RWPE2 (cell line): ENCODE results near the gene PLCL2.
"Not testable (repeated sequence)": the region's sequence is repeated elsewhere in the genome, so short reads cannot be mapped to it uniquely, and the experiment has no call there.

ENCODE experiments used
- ATAC-seq: fragments of 200-7000 bp; cut with Tn5 transposase; 3 replicates; pipeline ENCODE4 v1.9.1; 2021; ENCODE audit warnings: low read depth
- DNase-seq: peaks from one replicate; pipeline ENCODE4 v3.0.0-alpha.2; 2020; ENCODE audit warnings: low spot score
- H3K27ac ChIP-seq: fragments of 450-650 bp; 2 replicates; pipeline ENCODE4 v1.5.1; 2017; ENCODE audit warnings: mild to moderate bottlenecking; ENCODE audit not compliant: poor library complexity, severe bottlenecking
- H3K27me3 ChIP-seq: fragments of 250-450 bp; sonication (Bioruptor Pico); 2 replicates; pipeline ENCODE4 v1.5.1; 2021; ENCODE audit warnings: mild to moderate bottlenecking, moderate library complexity; ENCODE audit not compliant: insufficient read depth, poor library complexity, severe bottlenecking
- H3K36me3 ChIP-seq: fragments of 250-450 bp; sonication (Bioruptor Pico); 2 replicates; pipeline ENCODE4 v1.5.1; 2020; ENCODE audit warnings: low read depth, mild to moderate bottlenecking, moderate library complexity
- H3K4me1 ChIP-seq: fragments of 250-450 bp; sonication (Bioruptor Pico); 2 replicates; pipeline ENCODE4 v1.5.1; 2021; ENCODE audit warnings: mild to moderate bottlenecking, moderate library complexity; ENCODE audit not compliant: insufficient read depth, poor library complexity, severe bottlenecking
- H3K4me3 ChIP-seq: fragments of 250-450 bp; sonication (Bioruptor Pico); 2 replicates; pipeline ENCODE4 v1.5.1; 2021; ENCODE audit warnings: mild to moderate bottlenecking, moderate library complexity; ENCODE audit not compliant: severe bottlenecking
- H3K9me3 ChIP-seq: fragments of 250-450 bp; sonication (Bioruptor Pico); 2 replicates; pipeline ENCODE4 v1.5.1; 2021; ENCODE audit warnings: mild to moderate bottlenecking, moderate library complexity; ENCODE audit not compliant: severe bottlenecking
- TF ChIP-seq, protein P1 (sequence below): fragments of 450-650 bp; IDR thresholded peaks from one replicate; pipeline ENCODE4 v1.5.1; 2017; ENCODE audit warnings: mild to moderate bottlenecking, moderate library complexity; ENCODE audit not compliant: poor library complexity, severe bottlenecking

Gene PLCL2

DNA sequence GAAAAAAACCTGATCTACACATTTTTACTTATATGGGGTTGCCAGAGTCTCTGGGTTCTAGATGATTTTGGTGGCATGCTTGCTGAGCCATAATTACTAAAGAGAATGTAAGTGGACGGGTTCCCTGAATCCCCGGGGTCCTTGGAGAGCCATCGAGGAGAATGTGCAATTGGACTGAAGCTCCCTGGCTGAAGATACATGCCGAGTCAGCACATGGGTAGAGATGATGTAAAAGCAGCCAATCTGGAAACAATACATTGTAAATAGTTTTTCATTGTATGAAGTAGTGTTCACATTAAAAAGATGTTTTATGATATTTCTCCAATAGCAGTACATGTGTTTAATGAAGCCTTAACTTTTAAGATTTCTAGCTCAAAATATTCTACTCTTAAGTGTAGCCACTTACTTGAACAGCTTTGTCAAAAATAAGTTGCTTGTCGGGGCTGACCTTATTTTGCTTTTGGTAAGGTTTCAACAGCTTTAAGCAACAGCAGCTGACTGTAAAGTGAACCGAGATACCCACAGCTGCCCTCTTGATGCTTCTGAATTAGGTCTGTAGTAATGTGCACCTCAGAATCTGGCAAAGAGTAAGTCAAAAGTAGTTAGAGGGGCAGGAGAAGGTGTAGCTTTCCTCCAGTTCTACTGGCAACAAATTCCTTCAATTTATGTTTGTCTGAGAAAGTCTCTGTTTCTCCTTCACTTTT lies 205.7 kb downstream of the PLCL2 start:
- no peak overlapping the region for H3K27ac ChIP-seq
- H3K27me3 ChIP-seq = no peaks in the 10 kb centered on the region
- no peaks in the 10 kb centered on the region for H3K36me3 ChIP-seq
- DNase-seq (no peak), ATAC-seq (no peak)
- TF ChIP-seq, protein P1, sequence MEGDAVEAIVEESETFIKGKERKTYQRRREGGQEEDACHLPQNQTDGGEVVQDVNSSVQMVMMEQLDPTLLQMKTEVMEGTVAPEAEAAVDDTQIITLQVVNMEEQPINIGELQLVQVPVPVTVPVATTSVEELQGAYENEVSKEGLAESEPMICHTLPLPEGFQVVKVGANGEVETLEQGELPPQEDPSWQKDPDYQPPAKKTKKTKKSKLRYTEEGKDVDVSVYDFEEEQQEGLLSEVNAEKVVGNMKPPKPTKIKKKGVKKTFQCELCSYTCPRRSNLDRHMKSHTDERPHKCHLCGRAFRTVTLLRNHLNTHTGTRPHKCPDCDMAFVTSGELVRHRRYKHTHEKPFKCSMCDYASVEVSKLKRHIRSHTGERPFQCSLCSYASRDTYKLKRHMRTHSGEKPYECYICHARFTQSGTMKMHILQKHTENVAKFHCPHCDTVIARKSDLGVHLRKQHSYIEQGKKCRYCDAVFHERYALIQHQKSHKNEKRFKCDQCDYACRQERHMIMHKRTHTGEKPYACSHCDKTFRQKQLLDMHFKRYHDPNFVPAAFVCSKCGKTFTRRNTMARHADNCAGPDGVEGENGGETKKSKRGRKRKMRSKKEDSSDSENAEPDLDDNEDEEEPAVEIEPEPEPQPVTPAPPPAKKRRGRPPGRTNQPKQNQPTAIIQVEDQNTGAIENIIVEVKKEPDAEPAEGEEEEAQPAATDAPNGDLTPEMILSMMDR = no peak
- H3K4me3 ChIP-seq = no peak overlapping the region
- H3K9me3 ChIP-seq = no peaks in the 10 kb centered on the region
- H3K4me1 ChIP-seq = no peaks in the 10 kb centered on the region

DNA sequence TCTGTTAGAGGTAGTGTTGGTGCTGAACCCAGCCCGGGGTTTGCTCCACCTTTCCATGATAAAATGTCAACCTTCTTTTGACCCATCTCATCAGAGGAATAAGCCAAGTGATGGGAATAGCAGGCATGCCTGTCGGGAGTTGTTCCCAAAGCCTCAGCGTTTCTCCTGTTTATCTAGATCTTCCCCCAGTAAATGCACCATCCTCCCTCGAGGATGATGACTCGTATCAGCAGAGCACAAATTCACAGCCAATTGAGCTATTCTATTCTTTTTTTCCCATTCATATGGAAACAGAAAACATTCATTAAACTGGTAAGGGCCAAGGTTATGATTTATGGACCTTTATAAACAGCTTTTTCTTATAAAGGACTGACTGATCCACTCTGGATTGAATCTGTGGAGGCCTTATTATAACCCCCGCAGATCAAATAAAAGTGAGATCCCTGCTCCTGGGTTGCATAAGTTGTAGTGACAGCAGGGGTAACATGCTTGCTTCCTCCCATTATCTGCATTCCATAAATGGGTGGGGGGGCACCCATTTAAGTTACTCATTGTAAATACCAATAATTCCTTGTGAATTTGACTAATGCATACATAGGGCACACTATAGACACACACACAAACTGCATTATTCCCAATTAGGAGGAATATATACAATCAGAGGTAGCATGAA lies 207.3 kb downstream of the PLCL2 start:
- Histone ChIP-seq H3K4me3 (no peak overlapping the region), H3K27me3 (no peaks in the 10 kb centered on the region), H3K4me1 (no peaks in the 10 kb centered on the region), H3K27ac (no peak overlapping the region), H3K36me3 (no peaks in the 10 kb centered on the region), H3K9me3 (no peaks in the 10 kb centered on the region)
- TF ChIP-seq, protein P1 = no peak
- DNase-seq (no peak), ATAC-seq (no peak)

DNA sequence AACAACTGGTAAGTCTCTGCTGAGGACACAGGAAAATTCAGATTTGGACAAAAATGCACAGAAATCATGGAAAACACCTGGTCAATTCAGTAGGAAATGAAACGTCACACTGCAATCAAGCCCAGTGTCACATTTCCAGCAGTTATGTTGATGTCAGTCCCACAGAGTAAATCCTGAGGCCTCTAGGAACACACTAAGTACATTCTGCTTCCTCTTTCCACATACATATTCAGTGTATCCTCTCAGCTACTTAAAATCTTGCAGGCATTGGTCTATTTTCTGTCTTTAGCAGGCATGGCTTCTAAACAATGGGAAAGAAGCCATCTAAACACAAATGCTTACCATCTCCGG lies 207.8 kb downstream of the PLCL2 start:
- Histone ChIP-seq H3K36me3 (no peaks in the 10 kb centered on the region), H3K27ac (no peak overlapping the region), H3K27me3 (no peaks in the 10 kb centered on the region), H3K4me3 (no peak overlapping the region), H3K9me3 (no peaks in the 10 kb centered on the region), H3K4me1 (no peaks in the 10 kb centered on the region)
- TF ChIP-seq, protein P1 = no peak
- DNase-seq (no peak), ATAC-seq (no peak)

DNA sequence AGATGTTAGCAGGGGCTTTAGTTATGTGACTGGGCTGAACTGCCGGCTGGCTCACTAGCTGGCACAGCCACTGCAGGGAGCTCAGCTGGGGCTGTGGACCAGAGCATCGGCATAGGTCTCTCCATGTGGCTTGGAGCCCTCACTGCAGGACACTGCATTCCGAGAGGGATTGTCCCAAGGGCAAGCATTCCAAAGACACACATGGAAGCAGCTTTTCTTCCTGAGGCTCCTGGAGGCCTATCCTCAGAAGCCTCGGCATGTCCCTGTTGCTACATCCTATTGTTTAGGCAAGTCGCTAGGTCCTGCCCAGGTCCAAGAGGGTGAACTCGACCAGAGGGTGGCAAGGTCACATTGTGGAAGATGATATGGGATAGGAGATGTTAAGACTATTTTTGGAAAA lies 209.8 kb downstream of the PLCL2 start:
- Histone ChIP-seq H3K4me3 (no peak overlapping the region), H3K36me3 (no peaks in the 10 kb centered on the region), H3K9me3 (no peaks in the 10 kb centered on the region), H3K27me3 (no peaks in the 10 kb centered on the region), H3K4me1 (no peaks in the 10 kb centered on the region), H3K27ac (no peak overlapping the region)
- TF ChIP-seq, protein P1 = no peak
- ATAC-seq = no peak
- no peak for DNase-seq

DNA sequence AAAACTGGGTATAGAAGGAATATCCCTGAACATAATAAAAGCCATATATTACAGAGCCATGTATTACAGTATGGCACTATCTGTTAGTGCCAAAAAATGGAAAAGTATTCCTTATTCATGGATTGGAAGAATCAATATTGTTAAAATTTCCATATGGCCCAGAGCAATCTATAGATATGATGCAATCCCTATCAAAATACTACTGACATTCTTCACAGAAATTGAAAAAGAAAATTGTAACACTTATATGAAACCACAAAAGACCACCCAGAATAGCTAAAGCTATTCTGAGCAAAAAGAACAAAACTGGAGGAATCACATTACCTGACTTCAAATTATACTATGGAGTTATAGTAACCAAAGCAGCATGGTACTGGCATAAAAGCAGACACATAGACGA lies 218.8 kb downstream of the PLCL2 start:
- Histone ChIP-seq H3K4me1 (no peaks in the 10 kb centered on the region), H3K27ac (no peak overlapping the region), H3K36me3 (no peaks in the 10 kb centered on the region), H3K4me3 (no peak overlapping the region), H3K9me3 (no peaks in the 10 kb centered on the region), H3K27me3 (peaks cover 6% of the 10 kb centered on the region)
- ATAC-seq (no peak), DNase-seq (no peak)
- TF ChIP-seq, protein P1 = no peak

DNA sequence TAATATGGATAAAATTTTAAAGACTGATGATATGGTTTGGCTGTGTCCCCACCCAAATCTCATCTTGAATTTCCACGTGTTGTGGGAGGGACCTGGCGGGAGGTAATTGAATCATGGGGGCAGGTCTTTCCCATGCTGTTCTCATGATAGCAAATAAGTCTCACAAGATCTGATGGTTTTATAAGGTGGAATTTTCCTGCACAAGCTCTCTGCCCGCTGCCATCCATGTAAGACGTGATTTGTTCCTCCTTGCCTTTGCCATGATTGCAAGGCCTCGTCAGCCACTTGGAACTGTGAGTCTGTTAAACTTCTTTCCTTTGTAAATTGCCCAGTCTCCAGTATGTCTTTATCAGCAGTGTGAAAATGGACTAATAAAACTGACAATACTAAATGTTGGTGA lies 222.0 kb downstream of the PLCL2 start:
- H3K4me3 ChIP-seq, H3K36me3 ChIP-seq, H3K27ac ChIP-seq, H3K4me1 ChIP-seq, H3K9me3 ChIP-seq, ATAC-seq, DNase-seq, H3K27me3 ChIP-seq: not testable (repeated sequence)
